B cell (primary cell): ENCODE results near the gene MAPKBP1. TPM values are rescaled to one million over a fixed set of nuclear protein-coding genes. Genes with fewer than 3 reads are reported as not detected.

Experiments used
- ATAC-seq: fragments of 200-7000 bp; cut with Tn5 transposase; one replicate; pipeline ENCODE4 v1.10.0; 2021; ENCODE audit warnings: low read depth, mild to moderate bottlenecking, moderate number of reproducible peaks, moderate library complexity
- CTCF ChIA-PET: fragments of 350-600 bp; sonication (Branson Sonifier 250); formaldehyde crosslinking; loops from one replicate; lab custom pipeline; 2021; ENCODE audit warnings: antibody characterized with exemption, inconsistent platforms; lab: Charles Lee
- POLR2A ChIA-PET: fragments of 350-600 bp; sonication (Branson Sonifier 250); formaldehyde crosslinking; loops from one replicate; lab custom pipeline; 2021; ENCODE audit warnings: antibody characterized with exemption; lab: Charles Lee
- DNase-seq: peaks from one replicate; pipeline ENCODE4 v3.0.0; 2013
- H2AFZ ChIP-seq: 2 replicates; pipeline ENCODE4 v1.6.1; 2012; ENCODE audit warnings: mild to moderate bottlenecking, low read depth, low read length; ENCODE audit not compliant: insufficient read depth, poor library complexity, severe bottlenecking
- H3K27ac ChIP-seq, 2 donors: 1 replicate in 1 of 2; 2 replicates in 1 of 2; pipeline ENCODE4 v1.5.1; 2012 to 2013; ENCODE audit warnings: low read length in 2 of 2, mild to moderate bottlenecking in 2 of 2, moderate library complexity in 1 of 2
- H3K27me3 ChIP-seq, 4 experiments: fragments of 200-600 bp in 1 of 4; sonication (generic) in 1 of 4; replicated peaks in 1 of 4; 1 replicate in 2 of 4; 2 replicates in 2 of 4; pipeline versions ENCODE4 v1.6.1 to v1.7.0; 2013 to 2016; ENCODE audit warnings: low read length in 3 of 4, mild to moderate bottlenecking in 2 of 4, mixed read lengths in 1 of 4, moderate library complexity in 1 of 4; ENCODE audit not compliant: insufficient read depth in 4 of 4, control insufficient read depth in 3 of 4; ENCODE audit errors: control extremely low read depth in 1 of 4
- H3K36me3 ChIP-seq, 2 experiments: replicated peaks in 1 of 2; 1 replicate in 1 of 2; 2 replicates in 1 of 2; pipeline versions ENCODE4 v1.6.1 to v1.7.1; 2013; ENCODE audit warnings: low read length in 1 of 2; ENCODE audit not compliant: insufficient read depth in 2 of 2, control insufficient read depth in 1 of 2; ENCODE audit errors: control extremely low read depth in 1 of 2, extremely low read depth in 1 of 2
- H3K4me1 ChIP-seq, 2 donors: fragments of 200-600 bp in 1 of 2; sonication (generic) in 1 of 2; 1 replicate in 1 of 2; 2 replicates in 1 of 2; pipeline versions ENCODE4 v1.5.1 to v1.6.1; 2013 to 2017; ENCODE audit warnings: low read length in 2 of 2; ENCODE audit not compliant: control insufficient read depth in 2 of 2, insufficient read depth in 2 of 2
- H3K4me2 ChIP-seq: replicated peaks from 2 replicates; pipeline ENCODE3; 2012; ENCODE audit warnings: mild to moderate bottlenecking, low read depth, low read length; ENCODE audit not compliant: poor library complexity, severe bottlenecking
- H3K4me3 ChIP-seq, 5 experiments: fragments of 200-600 bp in 1 of 5; sonication (generic) in 1 of 5; 1 replicate in 3 of 5; 2 replicates in 2 of 5; pipeline versions ENCODE4 v1.5.1 to v1.7.0; 2011 to 2016; ENCODE audit warnings: low read length in 4 of 5, mild to moderate bottlenecking in 4 of 5, low read depth in 2 of 5, control low read depth in 1 of 5, moderate library complexity in 1 of 5; ENCODE audit not compliant: insufficient read depth in 1 of 5; ENCODE audit errors: control extremely low read depth in 1 of 5, extremely low read depth in 1 of 5
- H3K79me2 ChIP-seq: fragments of 200-600 bp; sonication (generic); one replicate; pipeline ENCODE4 v1.6.0; 2016; ENCODE audit warnings: low read length; ENCODE audit not compliant: control insufficient read depth, insufficient read depth
- H3K9ac ChIP-seq: fragments of 200-600 bp; sonication (generic); 2 replicates; pipeline ENCODE4 v1.6.1; 2017; ENCODE audit warnings: mild to moderate bottlenecking, low read length, moderate library complexity
- H3K9me3 ChIP-seq, 3 donors: one replicate each; pipeline versions ENCODE4 v1.6.1 to v1.7.1; 2013; ENCODE audit warnings: low read length in 2 of 3; ENCODE audit not compliant: control insufficient read depth in 2 of 3, insufficient read depth in 1 of 3; ENCODE audit errors: control extremely low read depth in 1 of 3
- H4K20me1 ChIP-seq: 2 replicates; pipeline ENCODE4 v1.6.0; 2012; ENCODE audit warnings: mild to moderate bottlenecking, low read length; ENCODE audit not compliant: insufficient read depth, control insufficient read depth, poor library complexity, severe bottlenecking
- H3K27ac Mint-ChIP-seq: one replicate; pipeline ENCODE4 v1.8.0; 2021; ENCODE audit warnings: mixed read lengths
- H3K27me3 Mint-ChIP-seq: one replicate; pipeline ENCODE4 v1.8.0; 2021; ENCODE audit warnings: mixed read lengths
- H3K4me1 Mint-ChIP-seq: one replicate; pipeline ENCODE4 v1.8.0; 2021; ENCODE audit warnings: mixed read lengths
- H3K4me3 Mint-ChIP-seq: one replicate; pipeline ENCODE4 v1.8.0; 2021; ENCODE audit warnings: mixed read lengths
- H3K9me3 Mint-ChIP-seq: one replicate; pipeline ENCODE4 v1.8.0; 2022; ENCODE audit warnings: mixed read lengths; ENCODE audit not compliant: insufficient read depth
- CTCF ChIP-seq: fragments of 200-600 bp; IDR thresholded peaks from one replicate; pipeline ENCODE4 v1.8.0; 2022; ENCODE audit warnings: antibody characterized with exemption, mild to moderate bottlenecking
- EZH2 ChIP-seq: IDR thresholded peaks from 2 replicates; pipeline ENCODE4 v1.6.1; 2012; ENCODE audit warnings: borderline replicate concordance, low read depth, mild to moderate bottlenecking, moderate library complexity, low read length; ENCODE audit not compliant: insufficient read depth, poor library complexity, severe bottlenecking
- WGBS: methylation state at CpG from one replicate; pipeline ENCODE4 v1.1.5; 2013; ENCODE audit warnings: missing lambda C conversion rate; ENCODE audit not compliant: insufficient coverage; 5-methylcytosine and 5-hydroxymethylcytosine counted together
- intact Hi-C: fragments of 100-400 bp; cut with micrococcal nuclease; formaldehyde crosslinking; loops from one replicate; pipeline ENCODE4 v1.10.0; 2022
- polyA plus RNA-seq: library from polyadenylated mRNA; depleted of rRNA; stranded (reverse); fragments of >200 nt; gene quantifications from 2 replicates; pipeline ENCODE4 v1.2.3, GENCODE V29; 2012
- total RNA-seq, 2 donors: library from RNA; stranded (reverse); fragments of 120-200 nt in 1 of 2; gene quantifications; 1 replicate in 1 of 2; 2 replicates in 1 of 2; pipeline versions ENCODE4 v1.2.3 to v1.2.4, GENCODE V29; 2013 to 2022

Gene MAPKBP1
- total and polyA plus RNA-seq, 2 donors (not counting 1 experiment from before 2014, with no cell fraction given) = 14.1 to 59.2 TPM

DNA sequence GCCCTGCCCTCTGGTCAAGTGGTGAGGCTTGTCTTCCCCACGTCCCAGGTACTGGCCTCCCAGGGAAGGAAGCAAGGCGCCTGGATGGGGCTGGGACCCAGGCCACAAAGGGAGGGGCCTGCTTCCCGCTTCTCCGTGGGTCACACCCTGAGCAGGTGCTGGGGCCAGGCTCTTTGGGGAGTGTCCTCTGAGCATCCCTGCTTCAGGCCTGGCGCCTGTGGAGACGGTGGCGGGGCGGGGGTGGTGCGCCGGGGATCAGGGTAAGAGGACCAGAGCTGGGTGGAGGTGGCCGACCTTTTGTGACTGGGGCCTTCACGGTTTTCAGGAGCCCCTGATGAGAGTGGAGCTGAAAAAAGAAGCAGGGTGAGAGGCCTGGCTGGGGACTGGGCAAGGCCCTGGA, 67.9 kb downstream of the MAPKBP1 start:
- H3K27me3 Mint-ChIP-seq = no peaks in the 10 kb centered on the region
- Histone ChIP-seq H3K4me1 (no peaks in the 10 kb centered on the region), H3K9ac (no peak overlapping the region), H3K27ac (no peak overlapping the region), H2AFZ (no peak overlapping the region), H3K4me3 (no peak overlapping the region), H3K4me2 (no peak overlapping the region), H3K9me3 (no peaks in the 10 kb centered on the region), H3K27me3 (no peaks in the 10 kb centered on the region), H3K36me3 (peaks cover 0 to 24% of the 10 kb centered on the region in 2 experiments), H3K79me2 (no peaks in the 10 kb centered on the region), H4K20me1 (peaks cover 17% of the 10 kb centered on the region)
- H3K4me1 Mint-ChIP-seq = no peaks in the 10 kb centered on the region
- DNase-seq (no peak), ATAC-seq (no peak)
- no peak overlapping the region for H3K4me3 Mint-ChIP-seq
- no peaks in the 10 kb centered on the region for H3K9me3 Mint-ChIP-seq
- intact Hi-C loops = no loop called here
- WGBS = 85% methylated on average over 9 of the region's 12 CpGs
- TF ChIP-seq EZH2 = no peak
- TF ChIP-seq CTCF = no peak
- H3K27ac Mint-ChIP-seq = no peak overlapping the region
- POLR2A ChIA-PET = no interaction called here
- CTCF ChIA-PET = interaction anchor here (0.7 to 0.9 kb wide), 2 partner anchors 30 to 62 kb away, joined by 3 read pairs; no protein-coding TSS in a partner anchor

GRCh38 chr15:41843571-41843970, 69.3 kb downstream of the MAPKBP1 start:
- no peak overlapping the region for H3K4me3 ChIP-seq
- DNase-seq (no peak), ATAC-seq (no peak)
- no peaks in the 10 kb centered on the region for H3K4me1 ChIP-seq
- peaks cover 17% of the 10 kb centered on the region for H4K20me1 ChIP-seq
- H3K9me3 Mint-ChIP-seq = no peaks in the 10 kb centered on the region
- H3K4me2 ChIP-seq = no peak overlapping the region
- TF ChIP-seq CTCF = no peak
- no peak for TF ChIP-seq EZH2
- intact Hi-C loops = no loop called here
- no peaks in the 10 kb centered on the region for H3K27me3 Mint-ChIP-seq
- ChIA-PET CTCF (no interaction called here), POLR2A (no interaction called here)
- 73% methylated on average over 8 of the region's 10 CpGs for WGBS
- no peak overlapping the region for H3K27ac ChIP-seq
- H3K9ac ChIP-seq = no peak overlapping the region
- H3K4me3 Mint-ChIP-seq = no peak overlapping the region
- H3K27me3 ChIP-seq = no peaks in the 10 kb centered on the region
- H3K36me3 ChIP-seq = peaks cover 0 to 35% of the 10 kb centered on the region in 2 experiments
- H2AFZ ChIP-seq = no peak overlapping the region
- H3K79me2 ChIP-seq = no peaks in the 10 kb centered on the region
- no peaks in the 10 kb centered on the region for H3K9me3 ChIP-seq
- H3K27ac Mint-ChIP-seq = no peak overlapping the region
- no peaks in the 10 kb centered on the region for H3K4me1 Mint-ChIP-seq
